Measurements from ENCODE around the gene SCTR.

Gene SCTR

DNA sequence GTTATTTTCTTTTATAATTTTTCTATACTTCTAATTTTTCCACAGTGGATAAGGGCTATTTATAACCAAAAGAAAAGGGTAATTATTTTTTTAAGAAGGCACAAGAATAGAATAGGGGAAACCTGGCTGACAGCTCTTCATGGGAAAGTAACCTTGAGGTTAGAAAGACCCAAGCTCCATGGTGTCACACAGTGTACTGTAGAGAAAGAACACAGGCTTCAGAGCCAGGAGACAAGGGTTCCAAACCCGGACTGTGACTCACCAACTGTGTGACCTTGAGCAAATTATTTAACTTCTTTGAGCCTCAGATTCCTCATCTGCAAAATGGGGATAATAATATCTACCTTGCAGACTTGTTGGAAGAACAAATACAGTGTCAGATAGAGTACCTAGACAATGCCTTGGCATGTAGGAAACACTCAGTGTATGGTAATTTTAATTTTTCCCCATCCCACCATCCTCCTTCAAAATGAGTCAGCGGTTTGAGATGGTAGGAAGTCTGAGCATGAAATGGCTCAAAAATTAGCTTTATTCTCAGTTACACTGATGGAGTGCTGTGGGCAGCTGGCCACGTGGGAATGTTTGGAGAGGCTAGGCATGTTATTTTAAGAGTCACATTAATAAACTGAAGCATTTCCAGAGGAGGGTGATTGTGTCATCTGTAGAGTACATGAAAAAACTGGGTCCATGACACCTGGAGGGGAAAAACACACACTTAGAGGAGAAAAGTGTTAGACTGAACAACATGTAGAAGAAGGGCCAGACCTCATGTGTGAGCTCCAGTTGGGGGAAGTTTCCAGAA, 55.9 kb downstream of the SCTR start:
- Histone ChIP-seq H3K9me3 (ENCODE audit: control insufficient read depth in 5 of 5, low read length in 5 of 5) (no peaks in the 10 kb centered on the region), H3K27ac (ENCODE audit: low read depth, low read length) (no peak overlapping the region), H3K4me1 (ENCODE audit: control insufficient read depth in 5 of 5, insufficient read depth in 5 of 5, low read length in 5 of 5) (peaks cover 4 to 13% (median 7%) of the 10 kb centered on the region in 5 donors), H3K4me3 (ENCODE audit: low read depth in 1 of 5, low read length in 5 of 5) (no peak overlapping the region), H3K9ac (ENCODE audit: low read length in 5 of 5) (no peak overlapping the region), H3K36me3 (ENCODE audit: control insufficient read depth in 5 of 5, insufficient read depth in 5 of 5, low read length in 5 of 5) (no peaks in the 10 kb centered on the region), H3K27me3 (ENCODE audit: control insufficient read depth in 5 of 5, insufficient read depth in 4 of 5, low read length in 5 of 5) (no peaks in the 10 kb centered on the region)

- Histone ChIP-seq H3K27ac (ENCODE audit: low read depth, low read length) (no peak overlapping the region), H3K4me3 (ENCODE audit: low read depth in 1 of 5, low read length in 5 of 5) (no peak overlapping the region), H3K36me3 (ENCODE audit: control insufficient read depth in 5 of 5, insufficient read depth in 5 of 5, low read length in 5 of 5) (no peaks in the 10 kb centered on the region), H3K9me3 (ENCODE audit: control insufficient read depth in 5 of 5, low read length in 5 of 5) (no peaks in the 10 kb centered on the region), H3K9ac (ENCODE audit: low read length in 5 of 5) (no peak overlapping the region), H3K4me1 (ENCODE audit: control insufficient read depth in 5 of 5, insufficient read depth in 5 of 5, low read length in 5 of 5) (peaks cover 4 to 13% (median 7%) of the 10 kb centered on the region in 5 donors), H3K27me3 (ENCODE audit: control insufficient read depth in 5 of 5, insufficient read depth in 4 of 5, low read length in 5 of 5) (no peaks in the 10 kb centered on the region)
Observed at GRCh38 chr2:119466373-119466772, 57.9 kb downstream of the SCTR start.

DNA sequence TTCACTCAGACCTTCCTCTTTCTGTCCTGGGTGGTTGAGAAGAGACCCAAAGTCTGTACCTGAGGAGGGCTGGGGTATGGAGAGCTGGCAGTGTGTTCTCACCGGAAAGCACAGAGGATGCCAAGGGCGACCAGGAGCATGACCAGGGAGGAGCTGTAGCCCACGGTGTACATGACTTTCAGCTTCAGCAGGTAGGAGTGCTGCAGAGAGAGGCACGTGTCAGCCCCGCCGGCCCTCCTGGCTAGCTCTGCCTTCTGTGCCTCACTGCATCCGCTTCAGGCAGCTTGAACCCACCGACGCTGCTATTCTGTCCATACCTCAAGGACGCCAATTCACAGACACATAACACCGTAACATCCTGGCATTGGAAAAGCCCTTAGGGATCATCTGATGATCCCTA, 58.6 kb downstream of the SCTR start:
- Histone ChIP-seq H3K36me3 (ENCODE audit: control insufficient read depth in 5 of 5, insufficient read depth in 5 of 5, low read length in 5 of 5) (no peaks in the 10 kb centered on the region), H3K4me1 (ENCODE audit: control insufficient read depth in 5 of 5, insufficient read depth in 5 of 5, low read length in 5 of 5) (peaks cover 4 to 13% (median 7%) of the 10 kb centered on the region in 5 donors)

DNA sequence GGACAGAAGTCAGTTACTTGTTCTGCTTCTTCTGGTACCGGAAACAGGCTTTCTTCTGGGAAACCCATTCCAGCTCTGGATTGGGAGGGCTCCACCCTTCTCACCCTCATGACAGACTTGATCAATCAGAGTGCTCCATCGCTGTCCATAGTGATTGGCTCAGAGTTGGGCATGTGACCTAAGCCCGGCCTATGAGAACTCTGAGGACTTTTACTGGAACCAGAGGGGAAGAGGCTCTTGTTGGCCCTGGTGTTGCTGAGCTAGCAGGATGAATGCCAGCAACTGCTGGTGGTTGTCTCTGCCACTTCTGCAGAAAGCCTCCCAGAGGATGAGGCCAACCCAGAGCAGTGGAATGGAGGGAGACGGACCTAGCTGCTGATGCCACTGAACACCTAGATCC, 59.3 kb downstream of the SCTR start:
- Histone ChIP-seq H3K27ac (ENCODE audit: low read depth, low read length) (no peak overlapping the region), H3K27me3 (ENCODE audit: control insufficient read depth in 5 of 5, insufficient read depth in 4 of 5, low read length in 5 of 5) (no peaks in the 10 kb centered on the region), H3K4me1 (ENCODE audit: control insufficient read depth in 5 of 5, insufficient read depth in 5 of 5, low read length in 5 of 5) (peaks cover 4 to 13% (median 7%) of the 10 kb centered on the region in 5 donors), H3K9me3 (ENCODE audit: control insufficient read depth in 5 of 5, low read length in 5 of 5) (no peaks in the 10 kb centered on the region), H3K9ac (ENCODE audit: low read length in 5 of 5) (peak overlapping the region in 1 of 5 donors; percentile 6), H3K4me3 (ENCODE audit: low read depth in 1 of 5, low read length in 5 of 5) (peak overlapping the region in 1 of 5 donors; percentile 34), H3K36me3 (ENCODE audit: control insufficient read depth in 5 of 5, insufficient read depth in 5 of 5, low read length in 5 of 5) (no peaks in the 10 kb centered on the region)

More for the DNA sequence above, 58.6 kb downstream of the SCTR start:
- Histone ChIP-seq H3K9ac (ENCODE audit: low read length in 5 of 5) (no peak overlapping the region), H3K27ac (ENCODE audit: low read depth, low read length) (no peak overlapping the region), H3K27me3 (ENCODE audit: control insufficient read depth in 5 of 5, insufficient read depth in 4 of 5, low read length in 5 of 5) (no peaks in the 10 kb centered on the region), H3K4me3 (ENCODE audit: low read depth in 1 of 5, low read length in 5 of 5) (no peak overlapping the region), H3K9me3 (ENCODE audit: control insufficient read depth in 5 of 5, low read length in 5 of 5) (no peaks in the 10 kb centered on the region)

DNA sequence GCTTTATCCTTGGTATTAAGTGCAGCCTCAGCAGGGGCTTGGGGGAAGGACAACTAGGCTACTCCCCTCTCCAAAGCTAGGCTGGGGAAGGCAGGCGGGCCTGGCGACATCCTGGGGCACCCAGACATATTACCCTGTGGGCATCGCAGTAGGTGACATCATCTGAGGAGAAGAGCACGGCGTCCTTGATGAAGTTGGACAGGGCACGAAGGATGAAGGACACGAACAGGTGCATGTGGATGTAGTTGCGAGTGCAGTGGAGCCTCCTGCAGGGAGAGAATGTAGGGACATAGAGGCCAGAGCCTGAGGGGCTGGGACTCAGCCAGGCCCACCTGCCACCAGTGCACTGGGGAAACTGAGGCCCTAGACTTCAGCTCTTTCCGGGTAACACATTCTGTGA, 60.3 kb downstream of the SCTR start:
- Histone ChIP-seq H3K9ac (ENCODE audit: low read length in 5 of 5) (no peak overlapping the region), H3K36me3 (ENCODE audit: control insufficient read depth in 5 of 5, insufficient read depth in 5 of 5, low read length in 5 of 5) (no peaks in the 10 kb centered on the region), H3K9me3 (ENCODE audit: control insufficient read depth in 5 of 5, low read length in 5 of 5) (no peaks in the 10 kb centered on the region), H3K4me3 (ENCODE audit: low read depth in 1 of 5, low read length in 5 of 5) (no peak overlapping the region), H3K27me3 (ENCODE audit: control insufficient read depth in 5 of 5, insufficient read depth in 4 of 5, low read length in 5 of 5) (no peaks in the 10 kb centered on the region), H3K27ac (ENCODE audit: low read depth, low read length) (no peak overlapping the region), H3K4me1 (ENCODE audit: control insufficient read depth in 5 of 5, insufficient read depth in 5 of 5, low read length in 5 of 5) (peaks cover 4 to 13% (median 7%) of the 10 kb centered on the region in 5 donors)

GRCh38 chr2:119463136-119463535, 61.1 kb downstream of the SCTR start:
- Histone ChIP-seq H3K36me3 (ENCODE audit: control insufficient read depth in 5 of 5, insufficient read depth in 5 of 5, low read length in 5 of 5) (no peaks in the 10 kb centered on the region), H3K9me3 (ENCODE audit: control insufficient read depth in 5 of 5, low read length in 5 of 5) (no peaks in the 10 kb centered on the region), H3K27ac (ENCODE audit: low read depth, low read length) (no peak overlapping the region), H3K4me3 (ENCODE audit: low read depth in 1 of 5, low read length in 5 of 5) (no peak overlapping the region), H3K4me1 (ENCODE audit: control insufficient read depth in 5 of 5, insufficient read depth in 5 of 5, low read length in 5 of 5) (peaks cover 4 to 13% (median 7%) of the 10 kb centered on the region in 5 donors), H3K27me3 (ENCODE audit: control insufficient read depth in 5 of 5, insufficient read depth in 4 of 5, low read length in 5 of 5) (no peaks in the 10 kb centered on the region), H3K9ac (ENCODE audit: low read length in 5 of 5) (no peak overlapping the region)

- Histone ChIP-seq H3K4me1 (ENCODE audit: control insufficient read depth in 5 of 5, insufficient read depth in 5 of 5, low read length in 5 of 5) (peaks cover 4 to 13% (median 7%) of the 10 kb centered on the region in 5 donors), H3K4me3 (ENCODE audit: low read depth in 1 of 5, low read length in 5 of 5) (no peak overlapping the region), H3K9me3 (ENCODE audit: control insufficient read depth in 5 of 5, low read length in 5 of 5) (no peaks in the 10 kb centered on the region), H3K36me3 (ENCODE audit: control insufficient read depth in 5 of 5, insufficient read depth in 5 of 5, low read length in 5 of 5) (no peaks in the 10 kb centered on the region), H3K27ac (ENCODE audit: low read depth, low read length) (no peak overlapping the region), H3K9ac (ENCODE audit: low read length in 5 of 5) (no peak overlapping the region), H3K27me3 (ENCODE audit: control insufficient read depth in 5 of 5, insufficient read depth in 4 of 5, low read length in 5 of 5) (no peaks in the 10 kb centered on the region)
Observed at GRCh38 chr2:119462574-119462973, 61.7 kb downstream of the SCTR start.

GRCh38 chr2:119461811-119462210, 62.5 kb downstream of the SCTR start:
- H3K4me3 ChIP-seq (ENCODE audit: low read depth in 1 of 5, low read length in 5 of 5): no peak overlapping the region
- H3K4me1 ChIP-seq (ENCODE audit: control insufficient read depth in 5 of 5, insufficient read depth in 5 of 5, low read length in 5 of 5): peaks cover 4 to 13% (median 7%) of the 10 kb centered on the region in 5 donors
- no peaks in the 10 kb centered on the region for H3K9me3 ChIP-seq (ENCODE audit: control insufficient read depth in 5 of 5, low read length in 5 of 5)
- no peak overlapping the region for H3K27ac ChIP-seq (ENCODE audit: low read depth, low read length)
- no peaks in the 10 kb centered on the region for H3K36me3 ChIP-seq (ENCODE audit: control insufficient read depth in 5 of 5, insufficient read depth in 5 of 5, low read length in 5 of 5)
- H3K9ac ChIP-seq (ENCODE audit: low read length in 5 of 5): no peak overlapping the region
- no peaks in the 10 kb centered on the region for H3K27me3 ChIP-seq (ENCODE audit: control insufficient read depth in 5 of 5, insufficient read depth in 4 of 5, low read length in 5 of 5)

GRCh38 chr2:119460076-119460475, 64.2 kb downstream of the SCTR start:
- Histone ChIP-seq H3K27me3 (ENCODE audit: control insufficient read depth in 5 of 5, insufficient read depth in 4 of 5, low read length in 5 of 5) (no peaks in the 10 kb centered on the region), H3K27ac (ENCODE audit: low read depth, low read length) (no peak overlapping the region), H3K4me3 (ENCODE audit: low read depth in 1 of 5, low read length in 5 of 5) (no peak overlapping the region), H3K4me1 (ENCODE audit: control insufficient read depth in 5 of 5, insufficient read depth in 5 of 5, low read length in 5 of 5) (peaks cover 2 to 8% (median 5%) of the 10 kb centered on the region in 5 donors), H3K9me3 (ENCODE audit: control insufficient read depth in 5 of 5, low read length in 5 of 5) (peaks cover 0 to 2% (median 0%) of the 10 kb centered on the region in 5 donors), H3K36me3 (ENCODE audit: control insufficient read depth in 5 of 5, insufficient read depth in 5 of 5, low read length in 5 of 5) (no peaks in the 10 kb centered on the region), H3K9ac (ENCODE audit: low read length in 5 of 5) (no peak overlapping the region)

GRCh38 chr2:119455066-119455718, 69.1 kb downstream of the SCTR start:
- Histone ChIP-seq H3K36me3 (ENCODE audit: control insufficient read depth in 5 of 5, insufficient read depth in 5 of 5, low read length in 5 of 5) (no peaks in the 10 kb centered on the region), H3K4me1 (ENCODE audit: control insufficient read depth in 5 of 5, insufficient read depth in 5 of 5, low read length in 5 of 5) (peaks cover 0 to 6% (median 3%) of the 10 kb centered on the region in 5 donors), H3K27me3 (ENCODE audit: control insufficient read depth in 5 of 5, insufficient read depth in 4 of 5, low read length in 5 of 5) (no peaks in the 10 kb centered on the region), H3K4me3 (ENCODE audit: low read depth in 1 of 5, low read length in 5 of 5) (no peak overlapping the region), H3K9ac (ENCODE audit: low read length in 5 of 5) (no peak overlapping the region), H3K27ac (ENCODE audit: low read depth, low read length) (no peak overlapping the region), H3K9me3 (ENCODE audit: control insufficient read depth in 5 of 5, low read length in 5 of 5) (peaks cover 0 to 2% (median 0%) of the 10 kb centered on the region in 5 donors)
